Activated CD8-positive, alpha-beta T cell treated with anti-CD3 and anti-CD28 coated beads, Interleukin-2, amount 10 ng/mL, durations not matched to agents 7 days and 5 days (primary cell): ENCODE measurements around the gene MCM5. TPM values are rescaled to one million over a fixed set of nuclear protein-coding genes. Genes with fewer than 3 reads are reported as not detected.
A peak's percentile ranks its signal among the peaks of the same experiment; 100 is the strongest.
"Not testable (repeated sequence)": the region's sequence is repeated elsewhere in the genome, so short reads cannot be mapped to it uniquely, and the experiment has no call there.

Experiments used
- ATAC-seq: fragments of 150-1000 bp; cut with Tn5 transposase; one replicate; pipeline ENCODE4 v1.10.0; 2021; ENCODE audit warnings: moderate library complexity
- CTCF ChIA-PET: fragments of 350-600 bp; sonication (Branson Sonifier 250); formaldehyde crosslinking; loops from one replicate; lab custom pipeline; 2021; ENCODE audit warnings: antibody characterized with exemption; lab: Charles Lee
- POLR2A ChIA-PET: fragments of 350-600 bp; sonication (Branson Sonifier 250); formaldehyde crosslinking; loops from one replicate; lab custom pipeline; 2021; ENCODE audit warnings: antibody characterized with exemption; lab: Charles Lee
- DNase-seq: peaks from one replicate; pipeline ENCODE4 v3.0.0-alpha.2; 2020
- H3K27ac Mint-ChIP-seq: one replicate; pipeline ENCODE4 v1.8.0; 2021; ENCODE audit warnings: mild to moderate bottlenecking, mixed read lengths
- H3K27me3 Mint-ChIP-seq: one replicate; pipeline ENCODE4 v1.8.0; 2021; ENCODE audit warnings: low read depth, mixed read lengths
- H3K36me3 Mint-ChIP-seq: one replicate; pipeline ENCODE4 v1.8.0; 2021; ENCODE audit warnings: low read depth, mixed read lengths
- H3K4me1 Mint-ChIP-seq: one replicate; pipeline ENCODE4 v1.8.0; 2021; ENCODE audit warnings: low read depth, mixed read lengths
- H3K4me3 Mint-ChIP-seq: one replicate; pipeline ENCODE4 v1.8.0; 2021; ENCODE audit warnings: mild to moderate bottlenecking, mixed read lengths
- H3K9me3 Mint-ChIP-seq: one replicate; pipeline ENCODE4 v1.8.0; 2022; ENCODE audit warnings: mixed read lengths; ENCODE audit not compliant: insufficient read depth
- total RNA-seq, 2 experiments: library from RNA; stranded (reverse); gene quantifications; one replicate each; pipeline ENCODE4 v1.2.3, GENCODE V29; 2021

MCM5 gene
- total RNA-seq, 2 experiments from 2014 or later: 275 to 287 TPM

GRCh38 chr22:35394011-35394312 is 6.0 kb upstream of the MCM5 start:
- CTCF ChIA-PET: interaction anchor here (0.8 to 1.2 kb wide), 2 partner anchors 10 to 43 kb away, joined by 3 read pairs; no protein-coding TSS in a partner anchor
- no peaks in the 10 kb centered on the region for H3K36me3 Mint-ChIP-seq
- peaks cover 3% of the 10 kb centered on the region for H3K4me1 Mint-ChIP-seq
- ATAC-seq (no peak), DNase-seq (no peak)
- H3K27ac Mint-ChIP-seq: no peak overlapping the region
- no peak overlapping the region for H3K4me3 Mint-ChIP-seq
- POLR2A ChIA-PET: interaction anchor here (1.0 kb wide), 1 partner anchor 16 kb away, joined by 3 read pairs; no protein-coding TSS in a partner anchor
- no peaks in the 10 kb centered on the region for H3K9me3 Mint-ChIP-seq
- H3K27me3 Mint-ChIP-seq: no peaks in the 10 kb centered on the region

GRCh38 chr22:35394810-35395563 is 5.0 kb upstream of the MCM5 start:
- no peak overlapping the region for H3K4me3 Mint-ChIP-seq
- H3K4me1 Mint-ChIP-seq: peaks cover 12% of the 10 kb centered on the region
- ChIA-PET POLR2A (no interaction called here), CTCF (interaction anchor here (0.8 to 1.2 kb wide), 2 partner anchors 9 to 44 kb away, joined by 3 read pairs; no protein-coding TSS in a partner anchor)
- no peak for DNase-seq
- ATAC-seq: no peak
- no peaks in the 10 kb centered on the region for H3K9me3 Mint-ChIP-seq
- H3K36me3 Mint-ChIP-seq: peaks cover 5% of the 10 kb centered on the region
- no peaks in the 10 kb centered on the region for H3K27me3 Mint-ChIP-seq
- H3K27ac Mint-ChIP-seq: no peak overlapping the region

GRCh38 chr22:35396622-35397021 is 3.3 kb upstream of the MCM5 start:
- ATAC-seq, H3K27me3 Mint-ChIP-seq, H3K27ac Mint-ChIP-seq, H3K9me3 Mint-ChIP-seq, H3K4me3 Mint-ChIP-seq, DNase-seq, CTCF ChIA-PET: not testable (repeated sequence)
- POLR2A ChIA-PET: interaction anchor here (1.2 kb wide), 1 partner anchor 13 kb away, joined by 3 read pairs; no protein-coding TSS in a partner anchor
- peaks cover 21% of the 10 kb centered on the region for H3K4me1 Mint-ChIP-seq
- peaks cover 17% of the 10 kb centered on the region for H3K36me3 Mint-ChIP-seq

GRCh38 chr22:35397095-35397904 is 2.6 kb upstream of the MCM5 start:
- ATAC-seq: no peak
- POLR2A ChIA-PET: interaction anchor here (0.7 to 2.2 kb wide), 3 partner anchors 12 to 76 kb away, joined by 3 to 12 read pairs (median 3); no protein-coding TSS in a partner anchor
- H3K4me3 Mint-ChIP-seq: no peak overlapping the region

GRCh38 chr22:35398591-35398973 is 1.4 kb upstream of the MCM5 start:
- Mint-ChIP-seq H3K27ac (peak overlapping the region; percentile 99), H3K27me3 (no peaks in the 10 kb centered on the region), H3K4me3 (peak overlapping the region; percentile 99), H3K36me3 (peaks cover 32% of the 10 kb centered on the region), H3K4me1 (peaks cover 38% of the 10 kb centered on the region), H3K9me3 (no peaks in the 10 kb centered on the region)
- ATAC-seq: no peak
- DNase-seq: no peak
- ChIA-PET POLR2A (interaction anchor here (2.2 kb wide), 1 partner anchor 12 kb away, joined by 12 read pairs; no protein-coding TSS in a partner anchor), CTCF (no interaction called here)

More at GRCh38 chr22:35397095-35397904, 2.6 kb upstream of the MCM5 start:
- H3K27ac Mint-ChIP-seq: no peak overlapping the region
- DNase-seq: no peak
- H3K9me3 Mint-ChIP-seq: no peaks in the 10 kb centered on the region
- peaks cover 23% of the 10 kb centered on the region for H3K36me3 Mint-ChIP-seq
- no peaks in the 10 kb centered on the region for H3K27me3 Mint-ChIP-seq
- CTCF ChIA-PET: no interaction called here
- H3K4me1 Mint-ChIP-seq: peaks cover 27% of the 10 kb centered on the region

GRCh38 chr22:35399114-35399677 is 744 bp upstream of the MCM5 start:
- Mint-ChIP-seq H3K27ac (peak overlapping the region; percentile 99), H3K9me3 (no peaks in the 10 kb centered on the region), H3K27me3 (no peaks in the 10 kb centered on the region), H3K4me3 (peak overlapping the region; percentile 99), H3K36me3 (peaks cover 38% of the 10 kb centered on the region), H3K4me1 (peaks cover 44% of the 10 kb centered on the region)
- CTCF ChIA-PET: no interaction called here
- ATAC-seq (no peak), DNase-seq (peak; percentile 25)
- POLR2A ChIA-PET: interaction anchor here (2.2 kb wide), 1 partner anchor 11 kb away, joined by 12 read pairs; no protein-coding TSS in a partner anchor

GRCh38 chr22:35400501-35400790 is 506 bp downstream of the MCM5 start:
- H3K4me1 Mint-ChIP-seq: peaks cover 49% of the 10 kb centered on the region
- H3K4me3 Mint-ChIP-seq: peak overlapping the region; percentile 99
- peaks cover 47% of the 10 kb centered on the region for H3K36me3 Mint-ChIP-seq
- no peaks in the 10 kb centered on the region for H3K9me3 Mint-ChIP-seq
- ChIA-PET POLR2A (interaction anchor here (0.8 to 1.7 kb wide), 2 partner anchors 10 to 12 kb away, joined by 4 to 9 read pairs; no protein-coding TSS in a partner anchor), CTCF (no interaction called here)
- DNase-seq (peak; percentile 49), ATAC-seq (peak; percentile 43)
- no peaks in the 10 kb centered on the region for H3K27me3 Mint-ChIP-seq
- peak overlapping the region; percentile 99 for H3K27ac Mint-ChIP-seq

- Mint-ChIP-seq H3K27ac (peak overlapping the region; percentile 80), H3K4me1 (peaks cover 57% of the 10 kb centered on the region), H3K36me3 (peaks cover 57% of the 10 kb centered on the region), H3K27me3 (no peaks in the 10 kb centered on the region), H3K9me3 (no peaks in the 10 kb centered on the region), H3K4me3 (peak overlapping the region; percentile 99)
- ChIA-PET POLR2A (interaction anchor here (1.0 to 1.7 kb wide), 3 partner anchors 8 to 25 kb away, joined by 3 to 9 read pairs (median 6); no protein-coding TSS in a partner anchor), CTCF (no interaction called here)
- DNase-seq (no peak), ATAC-seq (no peak)
Measured at GRCh38 chr22:35401863-35402262, 1.9 kb downstream of the MCM5 start.

- H3K4me1 Mint-ChIP-seq: peaks cover 69% of the 10 kb centered on the region
- H3K36me3 Mint-ChIP-seq: peaks cover 71% of the 10 kb centered on the region
- H3K27me3 Mint-ChIP-seq: no peaks in the 10 kb centered on the region
- no peak for DNase-seq
- H3K27ac Mint-ChIP-seq: peak overlapping the region; percentile 30
- no peak overlapping the region for H3K4me3 Mint-ChIP-seq
- ChIA-PET CTCF (interaction anchor here (1.1 kb wide), 2 partner anchors 18 to 27 kb away, joined by 3 read pairs; no protein-coding TSS in a partner anchor), POLR2A (interaction anchor here (0.6 to 1.0 kb wide), 4 partner anchors 10 to 29 kb away, joined by 3 read pairs; no protein-coding TSS in a partner anchor)
- H3K9me3 Mint-ChIP-seq: no peaks in the 10 kb centered on the region
- ATAC-seq: no peak
Measured at GRCh38 chr22:35403356-35403755, 3.4 kb downstream of the MCM5 start.

GRCh38 chr22:35404176-35404575 is 4.2 kb downstream of the MCM5 start:
- Mint-ChIP-seq H3K27me3 (no peaks in the 10 kb centered on the region), H3K36me3 (peaks cover 76% of the 10 kb centered on the region), H3K9me3 (no peaks in the 10 kb centered on the region), H3K4me1 (peaks cover 70% of the 10 kb centered on the region), H3K27ac (peak overlapping the region; percentile 30), H3K4me3 (no peak overlapping the region)
- POLR2A ChIA-PET: interaction anchor here (1.1 kb wide), 1 partner anchor 10 kb away, joined by 4 read pairs; no protein-coding TSS in a partner anchor
- CTCF ChIA-PET: interaction anchor here (1.0 to 1.5 kb wide), 4 partner anchors 10 to 53 kb away, joined by 3 read pairs; no protein-coding TSS in a partner anchor
- no peak for DNase-seq
- ATAC-seq: no peak

GRCh38 chr22:35406443-35406842 is 6.5 kb downstream of the MCM5 start:
- no peak for ATAC-seq
- ChIA-PET CTCF (no interaction called here), POLR2A (interaction anchor here (0.9 to 1.9 kb wide), 2 partner anchors 11 to 108 kb away, joined by 3 to 5 read pairs; no protein-coding TSS in a partner anchor)
- H3K4me1 Mint-ChIP-seq: peaks cover 67% of the 10 kb centered on the region
- no peak overlapping the region for H3K27ac Mint-ChIP-seq
- H3K4me3 Mint-ChIP-seq: no peak overlapping the region
- H3K9me3 Mint-ChIP-seq: no peaks in the 10 kb centered on the region
- H3K27me3 Mint-ChIP-seq: no peaks in the 10 kb centered on the region
- DNase-seq: no peak
- H3K36me3 Mint-ChIP-seq: peaks cover 81% of the 10 kb centered on the region
